Muscle of back (tissue), 11 donors: ENCODE results near the gene GRM8. TPM values are rescaled to one million over a fixed set of nuclear protein-coding genes. Genes with fewer than 3 reads are reported as not detected.

Source experiments
- DNase-seq, 3 donors: peaks; one replicate each; pipeline versions ENCODE4 v3.0.0 to v3.0.0-alpha.2; 2013
- polyA plus RNA-seq, 10 donors: library from polyadenylated mRNA; unstranded; fragments of 120-200 nt; gene quantifications; one replicate each; pipeline ENCODE4 v1.2.1, GENCODE V29; 2013; ENCODE audit not compliant: insufficient read length in 10 of 10

Gene GRM8
- polyA plus RNA-seq, 10 donors, result 0.11 to 0.57 (median 0.30) TPM; not detected in 5

DNA sequence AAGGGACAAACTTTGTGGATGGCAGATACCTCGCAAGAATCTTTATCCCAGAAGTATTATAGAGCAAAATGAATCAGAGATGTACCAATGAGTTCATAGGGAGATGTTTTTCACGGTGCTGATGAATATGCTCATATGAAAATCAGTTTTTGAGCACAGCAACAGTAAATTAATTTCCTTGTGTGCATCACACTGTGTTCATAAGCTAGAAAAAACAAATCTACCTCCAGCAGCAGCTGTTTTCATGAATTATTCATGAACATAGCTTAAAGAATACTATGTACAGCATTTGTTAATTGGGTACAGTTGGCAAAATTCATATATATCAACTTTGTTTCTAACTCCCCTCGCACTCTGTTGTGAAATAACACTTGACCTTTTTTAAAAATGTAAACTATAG, 809.8 kb downstream of the GRM8 start:
- DNase-seq, result no peak

GRCh38 chr7:126441745-126442144, 811.0 kb downstream of the GRM8 start:
- DNase-seq, result no peak

- no peak for DNase-seq
Measured at GRCh38 chr7:126440542-126440941, 812.2 kb downstream of the GRM8 start.

DNA sequence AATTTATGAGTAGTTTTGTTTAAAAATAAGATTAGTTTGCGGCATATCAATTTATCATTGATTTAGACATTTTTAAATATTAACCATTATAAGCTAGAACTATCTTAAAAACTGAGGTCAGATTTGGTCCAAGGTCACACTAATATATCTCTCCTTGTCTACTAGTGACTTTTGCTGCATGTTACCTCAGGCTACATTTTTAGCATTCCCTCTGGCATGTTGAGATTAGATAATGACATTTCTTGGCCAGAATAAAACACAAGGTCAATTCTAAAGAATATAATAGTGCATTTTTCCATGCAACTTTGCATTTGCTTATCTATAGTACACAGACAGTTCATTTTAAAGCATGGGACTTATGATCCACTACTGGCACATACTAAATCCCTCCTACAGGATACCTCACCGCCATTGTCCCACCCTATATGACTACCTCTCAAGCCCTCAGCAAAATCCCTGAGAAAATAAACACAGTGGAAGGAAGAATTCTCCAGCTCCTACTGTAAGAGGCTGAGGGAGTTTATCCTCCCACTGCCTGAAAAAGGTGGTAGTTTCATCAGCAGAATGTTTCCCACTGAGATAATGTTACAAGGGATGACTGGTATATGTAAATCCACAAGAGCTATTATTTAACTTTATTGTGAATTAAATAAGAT, 816.4 kb downstream of the GRM8 start:
- no peak for DNase-seq

DNA sequence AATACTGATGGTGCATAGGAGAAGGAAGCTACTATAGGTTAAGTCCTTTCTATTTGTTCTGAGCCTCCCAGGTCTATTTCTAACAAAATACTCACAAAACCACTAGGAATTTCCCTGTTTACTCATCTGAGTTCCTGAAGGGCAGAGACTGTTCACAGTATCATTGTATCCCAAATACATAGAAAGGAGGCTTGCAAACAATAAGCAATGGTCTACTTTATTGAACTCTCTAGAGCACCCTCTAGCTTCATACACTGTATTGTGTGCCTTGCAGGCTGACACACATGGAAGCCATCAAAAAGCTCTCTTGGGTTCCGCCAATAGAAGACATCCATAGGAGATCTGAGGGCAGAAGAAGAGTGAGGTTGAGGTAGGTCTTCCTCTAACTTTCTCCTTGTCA, 826.1 kb downstream of the GRM8 start:
- DNase-seq, result no peak

GRCh38 chr7:126424985-126425384, 827.8 kb downstream of the GRM8 start:
- DNase-seq, result no peak

DNA sequence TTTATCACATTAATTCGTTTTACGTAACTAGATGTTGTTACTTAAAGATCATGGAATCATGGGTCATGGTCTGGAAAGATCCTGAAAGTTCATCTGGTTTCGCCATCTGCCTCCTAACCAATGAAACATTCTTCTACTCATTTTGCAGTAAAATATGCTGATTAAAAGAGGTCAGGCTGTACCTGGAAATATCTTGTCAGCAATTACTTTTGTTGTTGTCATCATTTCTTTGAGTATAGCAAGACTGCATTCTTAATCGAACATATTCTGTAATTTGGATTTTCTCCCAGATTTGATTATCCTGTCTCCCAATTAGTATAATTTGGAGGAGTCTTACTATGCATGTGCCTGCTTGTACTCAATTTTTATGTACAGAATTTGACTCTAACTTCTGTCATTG, 833.7 kb downstream of the GRM8 start:
- no peak for DNase-seq

GRCh38 chr7:126411821-126412383, 840.8 kb downstream of the GRM8 start:
- no peak for DNase-seq

DNA sequence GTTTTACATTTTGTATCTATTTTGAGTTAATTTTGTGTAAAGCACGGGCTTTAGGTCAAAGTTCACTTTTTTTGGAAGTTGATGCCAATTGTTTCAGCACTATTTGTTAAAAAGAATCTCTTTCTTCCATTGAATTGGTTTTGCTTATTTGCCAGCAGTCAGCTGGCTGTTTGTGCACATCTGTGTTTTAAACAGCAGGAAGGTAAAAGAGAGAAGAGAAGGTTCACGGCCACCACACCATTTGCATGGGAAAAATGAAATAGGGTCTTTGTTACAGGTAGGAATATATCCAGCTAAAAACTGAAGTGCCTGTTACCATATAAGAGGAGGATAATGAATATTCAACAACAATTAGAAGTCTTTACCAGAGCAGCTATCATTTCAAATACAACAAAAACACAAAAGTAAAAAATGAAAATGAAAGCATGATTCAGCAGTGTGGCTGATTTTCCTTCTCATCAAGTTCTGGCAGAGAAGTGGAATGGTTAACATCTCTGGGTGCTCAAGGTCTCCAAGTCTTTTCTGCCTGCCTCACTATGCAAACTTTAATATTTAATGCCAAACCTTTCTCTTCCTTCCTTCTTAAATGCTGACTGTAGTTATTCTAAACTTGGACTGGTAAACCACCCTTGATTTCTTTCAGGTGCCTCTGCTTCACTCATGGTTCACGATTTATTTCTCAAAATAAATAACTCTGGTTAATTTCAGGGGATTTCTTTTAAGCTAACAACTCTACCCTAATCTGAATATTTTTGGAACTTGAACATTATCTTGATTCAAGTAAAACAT, 841.5 kb downstream of the GRM8 start:
- peak in 1 of 3 donors; percentile 2 for DNase-seq

- no peak for DNase-seq
Measured at GRCh38 chr7:126403040-126403439, 849.7 kb downstream of the GRM8 start.

GRCh38 chr7:126401918-126402317, 850.8 kb downstream of the GRM8 start:
- DNase-seq, result no peak

DNA sequence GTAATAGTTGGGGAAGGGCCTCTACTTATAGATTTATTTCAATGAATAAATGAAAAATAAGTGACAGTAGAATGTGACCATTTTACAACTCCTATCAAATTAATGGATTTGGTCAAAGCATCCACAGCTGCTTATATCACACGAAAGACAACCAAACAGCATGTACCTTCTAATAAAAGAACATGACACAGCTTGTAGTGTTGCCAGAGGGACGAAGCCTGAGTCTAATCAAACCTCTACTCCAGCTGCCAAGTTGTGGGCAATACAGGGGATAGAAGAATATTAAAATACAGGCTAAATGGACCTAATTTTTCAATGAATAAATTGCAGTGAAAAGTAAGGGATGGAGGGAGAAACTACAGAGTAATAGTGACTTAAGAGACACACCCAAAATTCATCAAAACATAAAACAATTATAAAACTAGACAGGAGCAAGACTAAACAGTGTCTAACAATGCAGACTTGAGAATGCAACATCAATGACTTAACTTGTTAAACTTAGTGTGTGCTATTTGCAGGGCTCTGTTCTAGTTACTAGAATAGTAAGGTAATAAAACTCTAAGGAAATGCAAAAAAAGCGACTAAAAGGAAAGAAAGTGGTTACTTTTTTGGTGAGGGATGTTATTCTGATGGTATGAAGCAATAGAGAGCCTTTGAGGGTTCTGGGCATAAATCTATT, 853.8 kb downstream of the GRM8 start:
- DNase-seq, result no peak

DNA sequence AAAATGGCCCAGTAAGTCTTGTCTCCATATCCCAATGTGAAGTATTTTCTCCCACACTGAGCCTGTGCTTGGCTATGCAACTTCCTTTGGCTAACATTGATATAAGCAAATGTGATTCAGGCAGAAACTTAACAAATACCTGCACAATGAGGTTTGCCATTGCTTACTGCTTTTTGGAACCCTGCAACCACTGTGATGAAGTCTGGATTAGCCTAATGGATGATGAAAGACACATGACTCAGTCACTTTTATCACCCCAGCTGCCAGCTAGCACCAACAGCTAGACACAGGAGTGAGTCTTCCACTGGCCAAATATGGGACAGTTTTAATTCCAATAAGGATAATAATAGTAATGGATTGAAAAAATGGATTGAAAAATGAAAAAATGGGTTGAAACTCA, 854.5 kb downstream of the GRM8 start:
- DNase-seq, result no peak

DNA sequence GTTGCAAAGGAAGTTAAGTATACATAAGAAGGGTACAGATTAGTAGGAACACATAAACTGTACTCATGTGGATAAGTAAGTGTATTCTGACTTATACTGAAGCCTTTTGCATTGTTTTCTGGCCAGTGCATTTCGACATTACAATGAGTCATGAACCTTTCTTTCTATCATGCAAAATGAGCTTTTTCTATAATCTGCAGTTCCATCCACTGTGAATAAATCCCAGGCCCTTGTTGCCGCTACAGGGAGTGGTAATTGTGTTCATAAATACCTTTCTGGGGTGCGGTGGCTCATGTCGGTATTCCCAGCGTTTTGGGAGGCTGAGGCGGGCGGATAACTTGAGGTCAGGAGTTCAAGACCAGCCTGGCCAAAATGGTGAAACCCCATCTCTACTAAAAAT, 858.3 kb downstream of the GRM8 start:
- DNase-seq, result no peak

Other genes with a start within 250 kb of the GRM8 start
- gene ZNF800, start 139.8 kb upstream of the GRM8 start, polyA plus RNA-seq, result 10 to 100 TPM in 9 of 10 donors, 1 to 10 TPM in 1; 9.7 to 17.1 (median 13.2) TPM